ENCODE measurements around the gene CFAP251.
"Not testable (repeated sequence)": the region's sequence is repeated elsewhere in the genome, so short reads cannot be mapped to it uniquely, and the experiment has no call there.

The CFAP251 gene

GRCh38 chr12:121980892-121981272 lies 62.5 kb downstream of the CFAP251 start:
- DNase-seq = no peak

GRCh38 chr12:121981456-121981855 lies 63.1 kb downstream of the CFAP251 start:
- no peak for DNase-seq

GRCh38 chr12:121982950-121983349 lies 64.6 kb downstream of the CFAP251 start:
- DNase-seq = no peak

- no peak for DNase-seq
Measured at GRCh38 chr12:121983536-121984210, 65.3 kb downstream of the CFAP251 start.

DNA sequence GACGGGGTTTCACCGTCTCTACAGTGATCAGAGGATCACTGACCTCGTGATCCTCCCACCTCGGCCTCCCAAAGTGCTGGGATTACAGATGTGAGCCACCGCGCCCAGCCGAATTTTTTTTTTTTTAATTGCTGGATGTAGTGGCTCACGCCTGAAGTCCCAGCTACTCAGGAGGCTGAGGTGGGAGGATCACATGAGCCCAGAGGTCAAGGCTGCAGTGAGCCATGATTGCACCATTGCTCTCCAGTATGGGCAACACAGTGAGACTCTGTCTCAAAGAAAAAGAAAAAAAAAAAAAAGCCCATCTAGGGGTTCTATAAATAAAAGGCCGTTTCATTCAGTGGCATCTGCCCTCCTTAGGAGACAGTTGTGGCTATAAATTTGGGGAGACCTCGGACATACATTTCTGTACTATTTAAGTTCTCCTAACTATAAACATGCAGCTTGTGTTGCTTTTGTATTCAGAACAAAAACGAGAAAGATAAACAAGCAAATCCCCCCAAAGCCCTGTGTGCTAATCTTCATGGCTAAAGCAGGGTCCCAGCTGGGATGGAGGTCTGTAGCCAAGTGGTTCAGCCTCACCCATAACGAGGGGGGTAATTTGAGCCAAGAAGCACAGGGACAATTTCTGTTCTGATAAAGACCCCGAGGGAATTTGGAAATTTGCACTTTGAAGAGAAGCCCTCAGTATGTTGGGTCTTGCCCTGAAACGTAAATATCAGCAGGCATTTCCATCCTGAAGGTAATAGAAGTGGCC lies 68.3 kb downstream of the CFAP251 start:
- DNase-seq = no peak

DNA sequence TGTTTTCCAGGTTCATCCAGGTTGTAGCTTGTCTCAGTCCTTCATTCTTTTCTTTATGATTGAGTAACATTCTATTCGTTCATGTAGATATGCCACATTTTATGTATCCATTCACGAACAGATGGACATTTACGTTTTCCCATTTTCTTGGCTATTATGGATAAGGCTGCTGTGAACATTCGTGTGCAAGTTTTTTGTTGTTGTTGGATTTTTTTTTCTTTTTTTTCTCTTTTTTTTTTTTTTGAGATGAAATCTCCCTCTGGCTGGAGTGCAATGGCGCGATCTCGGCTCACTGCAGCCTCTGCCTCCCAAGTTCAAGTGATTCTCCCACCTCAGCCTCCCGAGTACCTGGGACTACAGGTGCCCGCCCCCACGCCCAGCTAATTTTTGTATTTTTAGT lies 70.1 kb downstream of the CFAP251 start:
- not testable (repeated sequence) for DNase-seq

- DNase-seq = no peak
Measured at GRCh38 chr12:121989276-121990113, 71.1 kb downstream of the CFAP251 start.

GRCh38 chr12:121990114-121990647 lies 71.8 kb downstream of the CFAP251 start:
- no peak for DNase-seq

- DNase-seq = no peak
Measured at GRCh38 chr12:121990692-121991603, 72.6 kb downstream of the CFAP251 start.

GRCh38 chr12:121992059-121992879 lies 73.9 kb downstream of the CFAP251 start:
- DNase-seq = no peak

GRCh38 chr12:121996050-121996944 lies 77.9 kb downstream of the CFAP251 start:
- DNase-seq = no peak

DNA sequence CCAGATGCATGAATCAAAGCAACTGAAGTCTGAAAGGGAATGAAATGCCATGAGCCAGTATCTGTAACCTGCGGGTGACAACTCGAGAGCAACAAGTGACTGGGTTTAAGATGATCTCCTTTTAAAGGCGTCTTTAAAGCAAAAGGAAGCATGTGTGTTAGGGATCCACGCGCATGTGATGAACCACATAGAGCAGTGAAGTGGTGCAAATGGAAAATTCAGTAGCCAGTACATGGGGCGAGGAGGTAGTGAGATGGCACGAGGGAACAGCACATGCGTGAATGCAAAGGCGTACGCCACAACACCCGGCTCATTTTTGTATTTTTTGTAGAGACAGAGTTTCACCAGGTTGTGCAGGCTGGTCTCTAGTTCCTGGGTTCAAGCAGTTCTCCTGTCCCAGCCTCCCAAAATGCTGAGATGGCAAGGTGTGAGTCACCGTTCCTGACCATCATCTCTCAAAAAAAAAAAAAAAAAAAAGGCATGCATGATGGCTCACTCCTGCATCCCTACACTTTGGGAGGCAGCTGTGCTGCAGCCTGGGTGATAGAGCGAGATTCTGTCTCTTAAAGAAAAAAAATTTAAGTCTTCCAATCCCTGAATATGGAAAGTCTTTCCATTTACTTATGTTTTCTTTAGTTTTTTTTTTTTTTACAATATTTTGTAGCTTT lies 78.7 kb downstream of the CFAP251 start:
- no peak for DNase-seq

DNA sequence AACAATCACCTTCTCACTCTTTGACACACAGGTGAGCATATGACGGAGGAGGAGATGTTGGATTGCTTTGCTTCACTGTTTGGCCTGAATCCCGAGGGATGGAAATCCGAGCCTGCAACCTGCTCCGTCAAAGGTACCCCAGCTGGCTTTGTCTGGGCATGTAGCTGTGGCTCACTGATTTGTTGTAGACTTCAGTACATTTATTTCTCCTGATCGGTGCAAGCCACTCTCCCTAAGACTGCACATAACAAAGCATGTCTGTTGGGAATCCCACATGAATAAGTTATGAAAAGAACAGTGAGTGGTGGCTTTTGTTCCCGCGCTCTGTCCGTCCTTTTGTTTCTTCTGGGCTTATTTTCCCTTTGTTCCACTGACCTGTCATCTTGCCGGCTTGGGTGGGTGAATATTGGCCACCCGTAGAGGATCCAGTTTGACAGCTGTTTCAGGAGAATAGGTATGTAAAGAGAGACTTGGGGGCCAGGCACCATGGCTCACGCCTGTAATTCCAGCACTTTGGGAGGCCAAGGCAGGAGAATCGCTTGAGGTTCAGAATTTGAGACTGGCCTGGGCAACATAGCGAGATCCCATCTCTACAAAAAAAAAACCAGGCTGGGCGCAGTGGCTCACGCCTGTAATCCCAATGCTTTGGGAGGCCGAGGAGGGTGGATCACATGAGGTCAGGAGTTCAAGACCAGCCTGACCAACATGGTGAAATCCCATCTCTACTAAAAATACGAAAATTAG lies 83.2 kb downstream of the CFAP251 start:
- DNase-seq = no peak

GRCh38 chr12:122003651-122004611 lies 85.5 kb downstream of the CFAP251 start:
- no peak for DNase-seq

DNA sequence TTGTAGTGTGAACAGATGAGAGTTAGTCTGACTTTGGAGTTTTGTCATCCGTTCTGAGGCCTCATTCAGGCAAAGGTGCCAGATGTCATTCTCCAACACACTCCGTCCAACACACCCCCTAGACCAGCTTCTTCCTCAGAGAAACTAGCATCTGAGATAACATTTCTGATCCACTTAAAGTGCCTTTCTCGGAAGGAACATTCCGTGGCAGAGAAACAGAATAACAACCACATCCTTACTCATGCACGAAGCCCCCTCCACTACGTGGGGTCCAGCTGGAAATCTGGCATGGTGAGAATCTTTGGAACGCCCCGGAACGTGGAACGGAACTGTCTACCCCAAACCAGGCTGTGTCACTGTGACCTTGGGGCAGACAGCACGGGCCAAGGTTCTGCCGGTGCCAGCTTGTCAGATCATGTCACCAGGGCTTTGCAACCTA lies 86.3 kb downstream of the CFAP251 start:
- no peak for DNase-seq

- no peak for DNase-seq
Measured at GRCh38 chr12:122005252-122005776, 86.9 kb downstream of the CFAP251 start.

DNA sequence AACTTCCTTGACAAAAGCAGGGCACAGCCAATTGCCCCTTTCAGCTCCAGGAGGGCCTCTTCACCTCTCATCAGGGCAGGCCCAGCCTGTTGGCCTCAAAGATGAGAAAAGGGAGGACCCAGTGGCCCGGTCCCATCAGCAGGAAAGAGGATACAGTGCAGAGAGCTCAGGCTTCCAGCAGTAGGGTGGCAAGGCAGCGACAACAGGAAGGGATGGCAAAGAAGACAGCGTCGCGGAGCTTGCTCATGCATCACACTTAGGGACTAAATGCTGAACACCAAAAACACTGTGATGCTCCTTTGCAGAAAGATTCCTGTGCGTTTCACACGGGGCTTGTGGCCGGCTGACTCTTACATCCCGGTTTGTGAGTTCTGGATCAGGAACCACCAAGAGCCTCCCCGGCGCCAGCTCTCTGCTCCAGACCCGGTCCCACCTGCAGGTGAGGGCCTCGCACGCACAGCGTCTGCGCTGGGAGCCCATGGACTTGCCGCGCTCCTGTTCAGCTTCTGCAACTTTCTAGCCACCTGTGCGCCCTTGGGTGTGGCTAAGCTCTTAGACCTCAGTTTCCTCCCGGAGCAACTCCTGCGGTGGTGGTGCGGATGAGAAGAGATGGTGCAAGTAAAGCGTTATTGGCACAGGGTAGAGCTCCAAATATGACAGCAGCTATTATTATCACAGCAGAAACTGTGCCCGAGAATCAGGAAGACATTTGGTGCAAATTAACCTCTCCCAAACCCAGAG lies 88.0 kb downstream of the CFAP251 start:
- no peak for DNase-seq
